Measurements from ENCODE around the gene UNC5C.

DNA sequence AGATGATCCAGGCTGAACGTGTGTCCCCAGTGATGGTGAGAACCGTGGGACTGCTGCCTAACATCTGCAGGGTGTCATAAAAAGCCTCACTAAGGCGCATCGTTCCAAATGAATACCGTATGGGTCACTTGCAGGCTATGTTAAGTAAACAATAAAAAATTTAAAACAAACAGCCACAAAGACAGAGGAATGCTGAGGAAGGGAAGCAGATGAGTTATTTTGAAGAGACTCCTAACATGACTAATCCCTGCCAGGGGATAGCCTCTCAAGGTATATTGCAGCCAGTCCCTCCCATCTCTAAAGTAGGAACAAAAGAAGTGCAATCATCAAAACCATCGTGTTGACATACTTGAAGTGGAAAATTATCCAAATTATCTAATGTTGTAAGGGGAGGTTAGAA is 83.8 kb downstream of the UNC5C start:
- TF ChIP-seq, protein P1, sequence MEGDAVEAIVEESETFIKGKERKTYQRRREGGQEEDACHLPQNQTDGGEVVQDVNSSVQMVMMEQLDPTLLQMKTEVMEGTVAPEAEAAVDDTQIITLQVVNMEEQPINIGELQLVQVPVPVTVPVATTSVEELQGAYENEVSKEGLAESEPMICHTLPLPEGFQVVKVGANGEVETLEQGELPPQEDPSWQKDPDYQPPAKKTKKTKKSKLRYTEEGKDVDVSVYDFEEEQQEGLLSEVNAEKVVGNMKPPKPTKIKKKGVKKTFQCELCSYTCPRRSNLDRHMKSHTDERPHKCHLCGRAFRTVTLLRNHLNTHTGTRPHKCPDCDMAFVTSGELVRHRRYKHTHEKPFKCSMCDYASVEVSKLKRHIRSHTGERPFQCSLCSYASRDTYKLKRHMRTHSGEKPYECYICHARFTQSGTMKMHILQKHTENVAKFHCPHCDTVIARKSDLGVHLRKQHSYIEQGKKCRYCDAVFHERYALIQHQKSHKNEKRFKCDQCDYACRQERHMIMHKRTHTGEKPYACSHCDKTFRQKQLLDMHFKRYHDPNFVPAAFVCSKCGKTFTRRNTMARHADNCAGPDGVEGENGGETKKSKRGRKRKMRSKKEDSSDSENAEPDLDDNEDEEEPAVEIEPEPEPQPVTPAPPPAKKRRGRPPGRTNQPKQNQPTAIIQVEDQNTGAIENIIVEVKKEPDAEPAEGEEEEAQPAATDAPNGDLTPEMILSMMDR (conservative IDR thresholded peaks at IDR 0.05; ENCODE audit: low read depth, low read length), result no peak
- TF ChIP-seq BHLHE40 (IDR thresholded peaks at IDR 0.05; ENCODE audit: low read depth, low read length) (no peak), FOS (IDR thresholded peaks at IDR 0.05; ENCODE audit: low read depth, low read length) (no peak), POLR2A (IDR thresholded peaks at IDR 0.05; ENCODE audit: low read depth, low read length) (no peak), MAFK (IDR thresholded peaks at IDR 0.05; ENCODE audit: low read depth, low read length) (no peak), CEBPB (IDR thresholded peaks at IDR 0.05; ENCODE audit: low read depth, low read length) (no peak), MXI1 (IDR thresholded peaks at IDR 0.05; ENCODE audit: borderline replicate concordance, low read depth, low read length) (no peak), RCOR1 (IDR thresholded peaks at IDR 0.05; ENCODE audit: insufficient replicate concordance, low read length) (no peak), NFE2L2 (IDR thresholded peaks at IDR 0.05; ENCODE audit: low read depth, low read length) (no peak)
- TF ChIP-seq, protein P2, sequence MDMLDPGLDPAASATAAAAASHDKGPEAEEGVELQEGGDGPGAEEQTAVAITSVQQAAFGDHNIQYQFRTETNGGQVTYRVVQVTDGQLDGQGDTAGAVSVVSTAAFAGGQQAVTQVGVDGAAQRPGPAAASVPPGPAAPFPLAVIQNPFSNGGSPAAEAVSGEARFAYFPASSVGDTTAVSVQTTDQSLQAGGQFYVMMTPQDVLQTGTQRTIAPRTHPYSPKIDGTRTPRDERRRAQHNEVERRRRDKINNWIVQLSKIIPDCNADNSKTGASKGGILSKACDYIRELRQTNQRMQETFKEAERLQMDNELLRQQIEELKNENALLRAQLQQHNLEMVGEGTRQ (IDR thresholded peaks at IDR 0.05; ENCODE audit: low read depth, low read length), result no peak
- TF ChIP-seq, protein P3, sequence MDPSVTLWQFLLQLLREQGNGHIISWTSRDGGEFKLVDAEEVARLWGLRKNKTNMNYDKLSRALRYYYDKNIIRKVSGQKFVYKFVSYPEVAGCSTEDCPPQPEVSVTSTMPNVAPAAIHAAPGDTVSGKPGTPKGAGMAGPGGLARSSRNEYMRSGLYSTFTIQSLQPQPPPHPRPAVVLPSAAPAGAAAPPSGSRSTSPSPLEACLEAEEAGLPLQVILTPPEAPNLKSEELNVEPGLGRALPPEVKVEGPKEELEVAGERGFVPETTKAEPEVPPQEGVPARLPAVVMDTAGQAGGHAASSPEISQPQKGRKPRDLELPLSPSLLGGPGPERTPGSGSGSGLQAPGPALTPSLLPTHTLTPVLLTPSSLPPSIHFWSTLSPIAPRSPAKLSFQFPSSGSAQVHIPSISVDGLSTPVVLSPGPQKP (IDR thresholded peaks at IDR 0.05; ENCODE audit: borderline replicate concordance, low read depth, low read length), result no peak
